ENCODE data around the gene CRYBG1. TPM values are rescaled to one million over a fixed set of nuclear protein-coding genes. Genes with fewer than 3 reads are reported as not detected.

The CRYBG1 gene
- total RNA-seq, 1 experiment from 2014 or later, result 5.7 TPM

DNA sequence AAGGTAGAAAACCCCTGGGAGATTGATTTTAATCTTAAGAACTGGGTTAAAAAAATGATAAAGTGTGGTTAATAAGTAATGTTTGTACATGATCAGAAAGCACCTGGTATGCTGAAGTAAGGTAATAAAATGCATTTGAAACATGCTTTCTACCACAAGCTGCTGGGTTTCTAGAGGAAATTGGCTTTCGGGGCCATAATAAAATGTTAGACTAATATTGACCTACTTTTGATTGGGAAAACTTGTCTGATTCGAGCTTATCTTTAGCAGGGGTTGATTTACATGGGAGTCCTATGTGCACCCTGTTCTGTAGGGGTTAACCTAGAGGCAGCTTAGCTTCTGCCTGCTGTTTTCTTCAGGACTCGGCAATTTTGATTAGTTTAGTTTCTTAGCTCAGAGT lies 50.5 kb downstream of the CRYBG1 start:
- Histone ChIP-seq H3K56ac (ENCODE audit: insufficient read length, low read depth, low read length) (no peak overlapping the region), H3K27me3 (ENCODE audit: insufficient read depth, low read length) (no peaks in the 10 kb centered on the region), H3K4me2 (ENCODE audit: insufficient read depth, insufficient read length, low read length) (no peak overlapping the region), H2BK20ac (ENCODE audit: low read depth, low read length, poor library complexity, severe bottlenecking) (no peak overlapping the region), H4K20me1 (ENCODE audit: control insufficient read depth, insufficient read depth, insufficient read length) (no peaks in the 10 kb centered on the region), H3K23me2 (ENCODE audit: insufficient read length, low read depth, low read length, poor library complexity, severe bottlenecking) (no peaks in the 10 kb centered on the region), H4K8ac (replicated peaks; ENCODE audit: insufficient read length, low read depth, low read length) (no peak overlapping the region), H3K9ac (ENCODE audit: extremely low read depth, insufficient read length, low read length) (no peak overlapping the region), H2BK12ac (ENCODE audit: insufficient read length, low read depth, low read length) (no peak overlapping the region), H4K5ac (ENCODE audit: insufficient read length, low read depth, low read length) (no peak overlapping the region), H3K14ac (ENCODE audit: insufficient read depth, low read length) (no peak overlapping the region), H3K79me2 (ENCODE audit: insufficient read depth, low read length) (no peaks in the 10 kb centered on the region), H3K18ac (ENCODE audit: insufficient read length, low read depth, low read length) (no peak overlapping the region), H3K4me1 (ENCODE audit: insufficient read depth, low read length) (no peaks in the 10 kb centered on the region), H2AK5ac (ENCODE audit: insufficient read length, low read length) (no peak overlapping the region), H3T11ph (ENCODE audit: low read length) (no peak overlapping the region), H3K9me3 (ENCODE audit: control insufficient read depth, low read depth, low read length) (no peaks in the 10 kb centered on the region), H2AFZ (ENCODE audit: low read length) (no peak overlapping the region), H3K27ac (ENCODE audit: insufficient read length, low read depth, low read length) (no peak overlapping the region), H3K23ac (ENCODE audit: insufficient read length, low read depth, low read length) (no peak overlapping the region), H4K91ac (ENCODE audit: insufficient read length, low read depth, low read length) (no peak overlapping the region), H3K79me1 (ENCODE audit: insufficient read depth, low read depth, low read length, poor library complexity, severe bottlenecking) (no peaks in the 10 kb centered on the region), H2BK15ac (ENCODE audit: low read depth, low read length) (no peak overlapping the region), H2BK120ac (ENCODE audit: low read depth, low read length, poor library complexity, severe bottlenecking) (no peak overlapping the region), H3K4ac (ENCODE audit: low read depth, low read length) (no peak overlapping the region), H2BK5ac (ENCODE audit: insufficient read length, low read length) (no peak overlapping the region)
- Mint-ChIP-seq H3K36me3 (ENCODE audit: insufficient read depth in 1 of 3, low read depth in 3 of 3) (peaks cover 2 to 5% (median 3%) of the 10 kb centered on the region in 3 experiments; a peak in 5 of 7 replicates), H3K9me3 (peaks cover 5 to 15% of the 10 kb centered on the region in 2 experiments; a peak in 3 of 5 replicates), H3K4me3 (no peak overlapping the region), H3K27ac (no peak overlapping the region), H3K27me3 (ENCODE audit: low read depth) (peaks cover 2% of the 10 kb centered on the region), H3K4me1 (peaks cover 4 to 5% of the 10 kb centered on the region in 2 experiments)
- no peak for TF ChIP-seq CTCF (conservative IDR thresholded peaks at IDR 0.05)
- no CpG with 5 or more reads among the region's 3 CpGs for WGBS (ENCODE audit: extremely low coverage, insufficient read length, low lambda C conversion rate)
- no peak for DNase-seq
